Right lobe of liver (tissue), 4 donors: ENCODE results near the gene LINC00237.

Experiments used
- POLR2A ChIP-seq: fragments of 450-650 bp; IDR thresholded peaks from one replicate; pipeline ENCODE4 v1.6.1; 2017; ENCODE audit warnings: antibody characterized with exemption, mild to moderate bottlenecking
- TF ChIP-seq, protein P1 (sequence below), 4 donors: fragments of 200-600 bp in 3 of 4; fragments of 450-650 bp in 1 of 4; IDR thresholded peaks; one replicate each; pipeline versions ENCODE4 v1.5.1 to v1.8.0; 2016 to 2022; ENCODE audit warnings: antibody characterized with exemption in 4 of 4, mild to moderate bottlenecking in 2 of 4
- donor health status: DM: no; HTN: no; CAD: no.
- donor health status: DM: no; HTN: no; CAD: no.
- donor health status: DM: no; HTN: yes; CAD: no.

GRCh38 chr20:21090111-21090618 lies 16.0 kb downstream of the LINC00237 start:
- TF ChIP-seq, protein P1, sequence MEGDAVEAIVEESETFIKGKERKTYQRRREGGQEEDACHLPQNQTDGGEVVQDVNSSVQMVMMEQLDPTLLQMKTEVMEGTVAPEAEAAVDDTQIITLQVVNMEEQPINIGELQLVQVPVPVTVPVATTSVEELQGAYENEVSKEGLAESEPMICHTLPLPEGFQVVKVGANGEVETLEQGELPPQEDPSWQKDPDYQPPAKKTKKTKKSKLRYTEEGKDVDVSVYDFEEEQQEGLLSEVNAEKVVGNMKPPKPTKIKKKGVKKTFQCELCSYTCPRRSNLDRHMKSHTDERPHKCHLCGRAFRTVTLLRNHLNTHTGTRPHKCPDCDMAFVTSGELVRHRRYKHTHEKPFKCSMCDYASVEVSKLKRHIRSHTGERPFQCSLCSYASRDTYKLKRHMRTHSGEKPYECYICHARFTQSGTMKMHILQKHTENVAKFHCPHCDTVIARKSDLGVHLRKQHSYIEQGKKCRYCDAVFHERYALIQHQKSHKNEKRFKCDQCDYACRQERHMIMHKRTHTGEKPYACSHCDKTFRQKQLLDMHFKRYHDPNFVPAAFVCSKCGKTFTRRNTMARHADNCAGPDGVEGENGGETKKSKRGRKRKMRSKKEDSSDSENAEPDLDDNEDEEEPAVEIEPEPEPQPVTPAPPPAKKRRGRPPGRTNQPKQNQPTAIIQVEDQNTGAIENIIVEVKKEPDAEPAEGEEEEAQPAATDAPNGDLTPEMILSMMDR (IDR thresholded peaks at IDR 0.05): no peak
- TF ChIP-seq POLR2A: no peak
